GM13976 (cell line): ENCODE results near the gene SULF2.

ENCODE experiments used
- DNase-seq: peaks from one replicate; pipeline ENCODE4 v3.0.0; 2012; ENCODE audit warnings: low spot score
- in situ Hi-C: fragments of 300-500 bp; cut with MboI; formaldehyde crosslinking; loops from one replicate; pipeline ENCODE4 v1.12.0; 2022; ENCODE audit warnings: low sequenced_read_pairs, mixed read lengths, inconsistent platforms; ENCODE audit not compliant: unreplicated experiment
- TF ChIP-seq, protein P1 (sequence below): IDR thresholded peaks from 2 replicates; pipeline ENCODE4 v1.5.1; 2012; ENCODE audit warnings: borderline replicate concordance, mild to moderate bottlenecking; ENCODE audit not compliant: insufficient read depth; ENCODE audit errors: extremely low read depth, missing control alignments, control extremely low read depth

SULF2 gene

DNA sequence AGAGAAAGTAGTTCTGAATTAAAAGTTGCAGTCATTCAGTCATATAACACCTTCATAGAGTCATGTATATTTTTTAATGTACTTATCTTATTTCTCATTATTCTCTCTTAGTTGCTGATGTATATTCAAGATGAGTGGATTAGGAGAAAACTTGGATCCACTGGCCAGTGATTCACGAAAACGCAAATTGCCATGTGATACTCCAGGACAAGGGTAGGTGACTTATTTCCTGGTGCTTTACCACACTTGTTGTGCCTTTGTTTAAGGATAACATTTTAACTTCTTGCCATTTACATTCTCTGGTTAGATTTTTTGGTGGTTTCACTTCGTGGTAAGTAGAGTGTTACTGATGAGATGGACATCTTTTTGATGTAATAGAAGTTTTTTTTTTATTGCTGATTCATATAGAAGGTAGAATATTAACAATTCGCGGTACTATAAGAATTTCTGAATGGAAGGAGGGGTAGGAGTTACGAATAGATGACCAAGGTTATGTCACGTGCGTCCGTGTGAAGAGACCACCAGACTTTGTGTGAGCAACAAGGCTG is 163.1 kb downstream of the SULF2 start:
- TF ChIP-seq, protein P1, sequence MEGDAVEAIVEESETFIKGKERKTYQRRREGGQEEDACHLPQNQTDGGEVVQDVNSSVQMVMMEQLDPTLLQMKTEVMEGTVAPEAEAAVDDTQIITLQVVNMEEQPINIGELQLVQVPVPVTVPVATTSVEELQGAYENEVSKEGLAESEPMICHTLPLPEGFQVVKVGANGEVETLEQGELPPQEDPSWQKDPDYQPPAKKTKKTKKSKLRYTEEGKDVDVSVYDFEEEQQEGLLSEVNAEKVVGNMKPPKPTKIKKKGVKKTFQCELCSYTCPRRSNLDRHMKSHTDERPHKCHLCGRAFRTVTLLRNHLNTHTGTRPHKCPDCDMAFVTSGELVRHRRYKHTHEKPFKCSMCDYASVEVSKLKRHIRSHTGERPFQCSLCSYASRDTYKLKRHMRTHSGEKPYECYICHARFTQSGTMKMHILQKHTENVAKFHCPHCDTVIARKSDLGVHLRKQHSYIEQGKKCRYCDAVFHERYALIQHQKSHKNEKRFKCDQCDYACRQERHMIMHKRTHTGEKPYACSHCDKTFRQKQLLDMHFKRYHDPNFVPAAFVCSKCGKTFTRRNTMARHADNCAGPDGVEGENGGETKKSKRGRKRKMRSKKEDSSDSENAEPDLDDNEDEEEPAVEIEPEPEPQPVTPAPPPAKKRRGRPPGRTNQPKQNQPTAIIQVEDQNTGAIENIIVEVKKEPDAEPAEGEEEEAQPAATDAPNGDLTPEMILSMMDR, result no peak
- DNase-seq, result no peak
- in situ Hi-C loops, result loop anchor here (10.0 to 25.0 kb wide), 2 partner anchors 210 to 427 kb away; no protein-coding TSS in a partner anchor

DNA sequence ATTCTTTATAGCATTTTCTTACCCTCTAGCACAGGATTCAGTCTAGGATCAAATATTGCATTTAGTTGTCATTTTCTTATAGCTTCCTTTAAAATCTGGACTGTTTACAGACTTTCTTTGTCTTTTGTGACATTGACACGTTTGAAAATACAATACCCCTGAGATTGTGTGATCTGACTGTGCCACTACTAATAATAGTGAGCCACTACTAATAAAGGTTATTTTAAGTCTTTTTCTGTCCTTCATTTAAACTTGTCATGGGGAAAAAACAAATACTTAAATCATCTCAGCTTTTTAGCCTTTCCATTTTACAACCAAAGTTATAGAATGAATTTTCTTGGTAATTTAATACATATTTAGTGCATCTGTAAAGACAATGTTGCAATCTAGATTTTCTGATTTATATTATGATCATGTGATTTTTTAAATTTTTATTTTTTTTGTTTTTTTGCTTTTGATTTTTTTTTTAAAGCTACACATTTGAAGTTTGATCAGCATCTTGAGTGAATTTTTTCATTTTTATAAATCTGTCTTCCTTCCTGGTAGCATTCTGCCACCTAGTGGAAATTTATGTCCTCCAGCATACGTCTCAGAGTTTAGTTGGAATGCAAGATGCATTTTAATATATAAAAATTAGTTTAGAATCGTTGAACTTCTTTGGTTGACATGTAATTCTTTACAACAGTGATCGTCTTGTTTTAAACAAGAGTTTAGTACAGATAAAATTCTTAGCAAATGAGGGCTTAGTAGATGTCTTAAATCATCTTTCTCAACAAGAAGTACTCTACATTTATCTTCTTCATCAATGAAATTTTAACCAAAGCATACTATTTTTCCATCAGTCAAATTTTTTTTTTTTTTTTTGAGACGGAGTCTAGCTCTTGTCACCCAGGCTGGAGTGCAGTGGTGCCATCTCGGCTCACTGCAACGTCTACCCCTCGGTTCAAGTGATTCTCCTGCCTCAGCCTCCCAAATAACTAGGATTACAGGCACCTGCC is 164.2 kb downstream of the SULF2 start:
- DNase-seq, result peak; percentile 44
- TF ChIP-seq, protein P1, result peak; percentile 44
- in situ Hi-C loops, result loop anchor here (10.0 to 25.0 kb wide), 2 partner anchors 209 to 426 kb away; no protein-coding TSS in a partner anchor

DNA sequence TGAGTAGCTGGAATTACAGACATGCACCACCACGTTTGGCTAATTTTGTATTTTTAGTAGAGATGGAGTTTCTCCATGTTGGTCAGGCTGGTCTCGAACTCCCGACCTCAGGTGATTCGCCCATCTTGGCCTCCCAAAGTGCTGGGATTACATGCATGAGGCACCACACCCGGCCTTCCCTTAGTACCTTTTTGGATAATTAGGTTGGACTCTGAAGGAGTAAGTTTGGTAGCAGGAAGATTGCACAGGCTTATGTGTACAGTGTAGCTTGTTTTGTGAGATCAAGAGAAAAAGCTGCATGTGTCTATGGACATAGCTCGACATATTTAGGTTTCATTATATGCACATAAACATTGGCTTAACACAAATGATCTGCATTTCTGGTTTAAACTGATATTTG is 166.8 kb downstream of the SULF2 start:
- TF ChIP-seq, protein P1, result no peak
- no peak for DNase-seq
- in situ Hi-C loops, result loop anchor here (25.0 kb wide), 1 partner anchor 206 kb away; no protein-coding TSS in a partner anchor

DNA sequence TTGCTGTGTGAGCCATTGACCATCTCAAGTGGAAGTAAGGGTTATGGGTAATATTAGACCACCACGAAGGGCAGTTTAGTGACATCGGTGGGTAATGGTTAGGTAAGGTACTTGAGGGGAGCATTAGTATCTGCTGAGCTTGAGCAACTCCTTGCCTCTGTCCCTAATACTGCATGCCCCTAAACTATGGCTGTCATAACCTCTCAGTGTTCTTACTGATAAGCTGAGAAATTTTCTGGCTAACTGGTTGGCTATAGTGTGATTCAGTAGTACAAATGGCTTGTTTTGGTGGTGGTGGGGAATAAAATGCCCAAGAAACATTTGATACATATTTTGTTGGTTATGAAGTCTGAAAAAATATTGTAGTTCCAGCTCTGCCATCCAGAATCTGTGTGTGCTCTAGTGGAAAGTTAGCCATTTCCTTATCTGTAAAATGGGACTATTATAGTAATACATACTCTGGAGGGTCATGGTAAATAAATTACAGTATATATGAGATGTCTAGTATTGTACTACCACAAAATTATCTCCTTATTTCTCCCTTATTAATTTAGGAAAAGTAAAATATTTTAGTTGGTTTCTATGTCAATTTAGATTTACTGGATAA is 170.5 kb downstream of the SULF2 start:
- in situ Hi-C loops, result loop anchor here (25.0 kb wide), 1 partner anchor 203 kb away; no protein-coding TSS in a partner anchor
- DNase-seq, result no peak
- TF ChIP-seq, protein P1, result no peak

DNA sequence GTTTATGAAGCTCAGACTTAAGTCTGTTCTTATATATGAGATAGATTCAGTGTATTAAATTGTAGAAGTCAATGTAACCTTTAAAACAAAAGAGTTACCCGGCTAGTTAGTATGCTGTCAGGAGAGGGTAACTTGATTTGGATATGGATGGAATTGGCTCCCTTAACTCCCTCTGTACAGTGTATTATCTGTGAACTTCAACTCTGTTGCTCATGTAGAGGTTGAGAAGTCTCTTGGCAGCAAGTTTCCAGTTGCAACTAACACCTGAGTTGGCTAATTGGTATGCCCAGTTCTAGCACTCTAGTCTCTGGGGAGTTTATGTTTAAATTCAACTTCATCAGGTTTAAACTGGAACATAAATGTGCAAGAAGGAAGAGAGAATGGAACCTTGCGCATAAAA is 172.6 kb downstream of the SULF2 start:
- TF ChIP-seq, protein P1, result no peak
- no peak for DNase-seq
- in situ Hi-C loops, result loop anchor here (25.0 kb wide), 1 partner anchor 200 kb away; no protein-coding TSS in a partner anchor

DNA sequence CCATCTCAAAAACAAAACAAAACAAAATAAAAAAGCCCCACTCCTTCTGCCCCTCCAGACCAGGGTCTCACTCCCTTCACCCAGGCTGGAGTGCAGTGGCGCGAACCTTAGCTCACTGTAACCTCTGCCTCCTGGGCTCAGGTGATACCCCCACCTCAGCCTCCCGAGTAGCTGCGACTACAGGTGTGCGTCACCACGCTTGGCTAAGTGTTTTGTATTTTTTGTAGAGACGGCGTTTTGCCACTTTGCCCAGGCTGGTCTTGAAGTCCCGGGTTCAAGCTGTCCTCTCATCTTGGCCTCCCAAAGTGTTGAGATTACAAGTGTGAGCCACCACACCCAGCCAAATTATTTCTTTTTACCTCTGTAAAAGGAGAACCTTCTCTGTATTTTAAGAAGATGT is 173.5 kb downstream of the SULF2 start:
- DNase-seq, result no peak
- TF ChIP-seq, protein P1, result no peak
- in situ Hi-C loops, result loop anchor here (25.0 kb wide), 1 partner anchor 199 kb away; no protein-coding TSS in a partner anchor
